GM11168 (cell line): Measurements from ENCODE around the gene ANKRD65.

Source experiments
- in situ Hi-C: fragments of 300-500 bp; cut with MboI; formaldehyde crosslinking; loops from one replicate; pipeline ENCODE4 v1.12.0; 2022; ENCODE audit warnings: low sequenced_read_pairs; ENCODE audit not compliant: unreplicated experiment

The ANKRD65 gene

DNA sequence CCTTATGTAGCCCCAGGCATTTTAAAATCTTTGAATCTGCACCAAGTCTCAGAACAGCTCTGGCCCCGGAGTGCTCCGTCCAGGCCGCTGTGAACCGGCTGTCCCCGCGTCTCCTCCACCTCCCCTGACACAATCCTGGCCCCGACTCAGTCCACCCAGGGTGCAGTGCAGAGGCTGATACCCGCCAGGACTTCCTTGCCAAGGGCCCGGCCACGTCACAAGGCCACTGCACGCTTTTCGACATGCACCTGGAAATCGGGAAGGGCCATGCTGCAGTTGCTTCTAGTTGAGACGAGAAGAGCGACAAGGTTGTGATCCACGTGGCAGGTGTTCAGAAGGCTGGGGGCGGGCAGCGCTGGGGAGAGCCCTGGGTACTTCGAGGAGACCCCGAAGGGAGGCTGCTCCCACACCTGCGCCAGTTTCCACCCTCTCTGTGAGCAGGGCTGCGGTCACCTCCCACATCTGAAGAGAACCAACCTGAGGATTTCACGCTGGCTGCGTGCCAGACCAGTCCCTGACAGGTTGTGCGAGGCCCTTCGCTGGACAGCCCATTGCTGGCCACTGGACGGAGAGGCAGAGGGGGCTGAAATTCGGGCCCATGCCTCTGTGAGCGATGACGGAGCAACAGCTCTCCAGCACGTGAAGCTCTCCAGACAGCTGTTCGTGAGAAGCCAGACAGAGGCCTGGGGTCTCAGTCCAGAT lies 21.1 kb upstream of the ANKRD65 start:
- in situ Hi-C loops: no loop called here

DNA sequence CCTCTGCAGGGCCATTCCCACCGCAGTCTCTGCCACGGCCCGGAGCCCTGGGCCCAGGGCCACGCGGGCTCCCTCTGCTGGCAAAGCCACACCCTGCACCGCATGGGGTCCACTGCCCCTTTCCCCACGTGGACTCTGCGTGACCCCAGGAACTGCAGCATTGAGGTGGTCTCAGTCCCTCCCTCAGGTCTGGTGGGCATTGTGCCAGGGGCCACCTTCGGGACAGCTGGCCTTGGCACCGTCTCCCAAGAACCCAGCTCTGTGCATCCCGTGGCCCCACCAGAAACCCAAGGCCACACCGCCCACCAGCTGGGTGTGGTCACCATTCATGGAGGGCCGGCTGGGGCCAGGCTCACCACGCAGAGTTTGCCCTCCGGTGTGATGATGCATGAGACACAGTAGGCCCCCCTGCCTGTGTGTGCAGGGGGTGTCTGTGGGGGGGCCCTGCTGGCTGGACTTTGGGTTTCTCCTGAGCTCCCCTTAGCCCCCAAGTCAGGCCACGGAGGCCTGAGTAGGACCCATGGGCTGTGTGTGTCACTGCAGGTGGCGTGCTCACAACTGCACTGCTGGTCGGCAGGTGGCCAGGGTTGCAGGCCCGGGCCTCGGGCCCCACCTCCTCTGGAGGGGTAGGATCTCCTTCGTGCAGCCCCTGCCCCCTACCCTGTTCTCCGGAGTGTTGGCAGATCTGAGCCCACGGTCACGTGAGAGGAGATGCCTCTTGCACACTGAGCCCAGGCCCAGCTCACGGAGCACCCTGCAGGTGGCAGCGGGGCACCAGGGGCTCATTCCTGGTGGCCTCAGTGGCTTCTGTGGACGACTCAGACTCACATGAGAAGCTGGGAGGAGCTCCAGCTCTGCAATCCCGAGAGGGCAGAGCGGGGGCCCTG lies 20.2 kb upstream of the ANKRD65 start:
- in situ Hi-C loops: no loop called here

DNA sequence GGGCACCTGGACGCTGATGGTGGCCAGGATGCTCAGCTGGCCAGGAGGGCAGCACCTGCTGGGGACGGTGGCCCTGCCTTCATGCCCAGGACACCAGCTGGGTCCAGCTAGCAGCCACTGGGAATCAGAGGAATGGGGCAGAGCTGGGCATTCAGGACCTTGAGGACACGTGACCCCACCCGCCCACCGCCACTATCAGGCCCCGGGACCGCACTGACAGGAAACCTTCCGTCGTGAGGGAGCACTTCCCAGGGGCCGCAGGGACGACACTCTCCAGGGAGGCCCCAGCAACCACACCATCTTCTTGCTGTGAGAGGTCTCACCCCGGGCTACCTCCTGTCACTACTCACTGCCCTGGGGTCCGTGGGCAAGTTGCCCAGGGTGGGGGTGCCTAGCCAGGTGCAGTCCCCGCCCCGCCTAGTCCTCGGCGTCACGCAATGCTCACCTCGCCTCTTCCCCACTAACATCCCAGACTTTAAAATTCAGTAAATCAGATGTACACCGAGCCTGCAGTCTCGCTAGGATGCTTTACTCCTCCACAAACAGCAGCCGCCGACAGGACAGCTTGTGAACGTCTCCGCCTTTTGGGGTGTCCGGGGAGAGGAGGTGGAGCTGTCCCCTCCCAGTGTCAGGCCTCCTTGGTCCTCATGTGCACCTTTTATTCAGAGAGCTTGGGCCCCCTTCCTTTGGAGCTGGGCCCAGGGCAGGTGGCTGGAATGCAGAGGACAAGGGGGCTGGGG lies 19.4 kb upstream of the ANKRD65 start:
- in situ Hi-C loops: no loop called here

DNA sequence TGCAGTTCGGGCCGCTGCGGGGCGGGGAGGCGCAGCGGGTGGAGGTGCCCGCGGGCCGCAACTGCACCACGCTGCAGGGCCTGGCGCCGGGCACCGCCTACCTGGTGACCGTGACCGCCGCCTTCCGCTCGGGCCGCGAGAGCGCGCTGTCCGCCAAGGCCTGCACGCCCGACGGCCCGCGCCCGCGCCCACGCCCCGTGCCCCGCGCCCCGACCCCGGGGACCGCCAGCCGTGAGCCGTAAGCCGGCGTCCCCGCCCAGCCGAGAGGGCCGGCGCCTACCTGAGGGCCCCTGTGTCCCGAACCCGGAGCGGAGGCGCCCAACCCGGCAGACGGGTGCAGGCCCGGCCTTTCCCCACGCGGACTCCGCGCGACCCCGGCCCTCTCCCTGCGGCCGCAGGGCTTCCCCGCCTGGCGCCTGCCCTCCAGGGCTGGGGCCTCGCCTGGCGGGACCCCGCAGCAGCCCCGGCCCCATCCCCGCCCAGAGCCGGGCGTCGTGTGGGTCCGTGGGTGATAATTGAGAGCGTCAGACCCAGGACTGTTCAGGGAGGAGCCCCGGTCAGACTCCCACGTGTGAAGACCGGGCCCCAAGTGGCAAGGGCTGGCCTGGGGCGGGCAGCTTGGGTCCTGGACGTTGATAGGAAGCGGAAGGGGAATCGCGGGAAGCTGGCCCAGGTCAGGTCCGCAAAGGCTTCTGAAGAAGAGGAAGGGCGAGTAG lies 18.6 kb upstream of the ANKRD65 start:
- in situ Hi-C loops: no loop called here

DNA sequence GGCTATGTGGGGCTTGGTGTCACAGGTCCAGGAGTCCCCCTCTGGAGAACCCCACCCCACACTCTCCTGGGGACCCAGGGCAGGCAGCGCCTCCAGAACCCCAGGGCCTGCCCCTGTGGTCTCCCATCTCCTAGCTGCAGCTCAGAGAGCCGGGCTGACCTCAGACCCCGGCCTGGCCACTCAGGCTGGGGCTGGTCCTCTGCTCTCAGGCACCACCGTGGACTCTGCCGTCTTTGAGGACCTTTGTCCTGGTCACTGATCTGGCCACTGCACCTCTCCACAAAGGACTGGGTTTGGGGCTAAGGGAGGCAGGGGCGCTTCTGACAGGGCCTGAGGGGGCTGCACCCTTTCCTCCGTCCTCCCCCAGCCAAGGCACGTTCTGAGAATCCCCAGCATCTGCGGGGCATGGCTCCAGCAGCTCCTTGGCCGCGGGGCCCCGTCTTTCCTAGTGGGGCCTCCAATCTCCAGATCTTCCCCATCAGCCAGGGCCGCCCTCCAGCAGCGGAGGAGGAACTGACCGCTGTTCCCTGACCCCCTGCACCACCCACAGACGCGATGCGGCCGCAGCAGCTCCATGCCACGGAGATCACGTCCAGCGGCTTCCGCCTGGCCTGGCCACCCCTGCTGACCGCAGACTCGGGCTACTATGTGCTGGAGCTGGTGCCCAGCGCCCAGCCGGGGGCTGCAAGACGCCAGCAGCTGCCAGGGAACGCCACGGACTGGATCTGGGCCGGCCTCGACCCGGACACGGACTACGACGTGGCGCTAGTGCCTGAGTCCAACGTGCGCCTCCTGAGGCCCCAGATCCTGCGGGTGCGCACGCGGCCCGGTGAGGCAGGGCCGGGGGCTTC lies 17.7 kb upstream of the ANKRD65 start:
- in situ Hi-C loops: no loop called here

DNA sequence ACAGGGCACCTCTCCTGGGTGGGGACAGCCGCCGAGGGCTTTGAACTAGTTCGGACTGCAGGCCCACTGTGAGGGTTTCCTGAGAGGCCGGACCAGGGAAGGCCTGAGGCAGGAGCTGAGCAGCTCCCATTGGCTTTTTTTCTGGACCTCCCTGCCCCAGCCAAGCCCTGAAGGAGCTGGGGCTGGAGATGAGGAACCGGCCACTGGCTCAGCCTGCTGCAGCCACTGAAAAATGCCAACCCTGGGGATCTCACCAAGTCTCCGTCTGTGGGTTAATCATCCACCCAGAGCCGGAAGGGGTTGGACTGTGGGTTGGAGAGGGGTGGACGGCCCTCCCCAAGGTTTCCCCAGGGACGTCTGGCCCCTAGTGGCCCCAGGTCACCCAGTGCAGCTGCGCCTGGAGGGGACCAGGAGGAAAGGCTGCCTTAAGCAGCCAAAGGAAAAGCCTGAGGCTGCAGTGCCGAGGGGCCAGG lies 16.9 kb upstream of the ANKRD65 start:
- in situ Hi-C loops: no loop called here

DNA sequence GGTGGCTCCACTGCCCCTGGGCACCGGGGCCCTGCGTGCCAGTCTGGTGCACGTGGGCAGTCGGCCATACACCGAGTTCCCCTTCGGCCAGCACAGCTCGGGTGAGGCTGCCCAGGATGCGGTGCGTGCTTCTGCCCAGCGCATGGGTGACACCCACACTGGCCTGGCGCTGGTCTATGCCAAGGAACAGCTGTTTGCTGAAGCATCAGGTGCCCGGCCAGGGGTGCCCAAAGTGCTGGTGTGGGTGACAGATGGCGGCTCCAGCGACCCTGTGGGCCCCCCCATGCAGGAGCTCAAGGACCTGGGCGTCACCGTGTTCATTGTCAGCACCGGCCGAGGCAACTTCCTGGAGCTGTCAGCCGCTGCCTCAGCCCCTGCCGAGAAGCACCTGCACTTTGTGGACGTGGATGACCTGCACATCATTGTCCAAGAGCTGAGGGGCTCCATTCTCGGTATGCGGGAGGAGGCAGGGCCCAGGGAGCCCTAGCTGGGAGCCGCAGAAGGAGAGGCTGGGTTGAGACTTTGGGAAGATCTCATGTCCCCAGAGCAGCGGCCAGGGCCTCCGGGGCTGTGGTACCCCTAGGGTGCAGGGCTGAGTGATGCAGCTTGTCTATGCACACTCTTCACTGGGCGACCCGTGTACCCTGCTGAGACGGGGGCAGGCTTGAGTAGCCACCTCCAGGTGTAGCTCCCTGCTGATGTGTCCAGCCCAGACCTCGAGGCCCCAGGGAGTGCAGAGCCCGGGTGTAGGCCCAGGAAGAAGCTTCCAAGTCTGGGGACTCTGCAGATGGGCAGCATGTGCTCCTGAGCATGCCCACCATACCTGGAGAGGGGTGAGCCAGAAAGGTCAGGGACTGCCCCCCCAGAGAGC lies 16.2 kb upstream of the ANKRD65 start:
- in situ Hi-C loops: no loop called here

DNA sequence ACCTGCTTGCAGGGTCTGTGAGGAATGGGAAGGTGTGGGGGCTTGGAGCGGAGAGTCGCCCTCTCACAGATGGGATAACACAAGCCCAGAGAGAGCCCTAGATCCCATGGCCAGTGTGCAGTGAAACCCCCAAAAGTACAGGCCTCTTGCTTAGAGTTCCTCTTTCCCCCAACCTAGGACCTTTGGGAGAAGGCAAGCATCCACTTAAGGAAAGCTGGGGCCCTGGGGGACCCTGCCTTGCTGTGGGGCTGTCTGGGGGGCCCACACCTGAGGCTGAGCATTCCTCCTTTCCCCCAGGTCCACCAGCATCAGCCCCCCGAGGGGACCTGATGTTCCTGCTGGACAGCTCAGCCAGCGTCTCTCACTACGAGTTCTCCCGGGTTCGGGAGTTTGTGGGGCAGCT lies 15.6 kb upstream of the ANKRD65 start:
- in situ Hi-C loops: no loop called here

DNA sequence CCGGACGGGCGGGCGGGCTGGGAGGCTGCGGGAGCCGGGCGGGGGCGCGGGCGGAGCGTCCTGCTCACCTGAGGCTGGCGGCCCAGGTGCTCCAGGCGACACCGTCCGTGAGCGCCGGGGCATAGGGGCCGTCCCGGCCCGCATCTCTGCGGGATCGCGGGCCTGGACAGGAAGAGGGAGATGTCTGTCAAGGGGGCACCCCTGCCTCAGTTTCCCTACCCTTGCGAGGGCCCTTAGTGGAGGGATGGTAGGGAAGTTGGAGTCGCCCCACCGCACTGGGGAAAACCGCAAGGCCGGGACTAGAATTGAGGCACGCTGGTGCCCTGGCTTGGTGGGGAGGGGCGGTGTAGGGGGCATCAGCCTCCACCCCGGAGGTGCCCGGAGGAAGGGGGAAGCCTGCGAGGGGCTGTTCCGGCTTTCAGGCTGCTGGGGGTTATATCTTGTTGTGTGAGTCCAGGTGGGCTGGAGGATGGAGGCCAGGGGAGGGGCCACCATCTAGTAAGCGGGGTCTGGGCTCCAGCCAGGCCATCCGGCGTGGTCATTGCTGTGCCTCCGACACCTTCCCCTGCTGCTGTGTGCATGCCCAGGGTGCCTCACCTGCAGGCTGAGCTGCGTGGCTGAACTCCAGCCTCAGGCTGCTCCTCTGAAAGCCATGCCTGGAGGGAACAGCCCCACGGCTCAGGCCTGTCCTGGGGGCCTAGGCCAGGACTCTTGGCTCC lies 15.0 kb upstream of the ANKRD65 start:
- in situ Hi-C loops: no loop called here

DNA sequence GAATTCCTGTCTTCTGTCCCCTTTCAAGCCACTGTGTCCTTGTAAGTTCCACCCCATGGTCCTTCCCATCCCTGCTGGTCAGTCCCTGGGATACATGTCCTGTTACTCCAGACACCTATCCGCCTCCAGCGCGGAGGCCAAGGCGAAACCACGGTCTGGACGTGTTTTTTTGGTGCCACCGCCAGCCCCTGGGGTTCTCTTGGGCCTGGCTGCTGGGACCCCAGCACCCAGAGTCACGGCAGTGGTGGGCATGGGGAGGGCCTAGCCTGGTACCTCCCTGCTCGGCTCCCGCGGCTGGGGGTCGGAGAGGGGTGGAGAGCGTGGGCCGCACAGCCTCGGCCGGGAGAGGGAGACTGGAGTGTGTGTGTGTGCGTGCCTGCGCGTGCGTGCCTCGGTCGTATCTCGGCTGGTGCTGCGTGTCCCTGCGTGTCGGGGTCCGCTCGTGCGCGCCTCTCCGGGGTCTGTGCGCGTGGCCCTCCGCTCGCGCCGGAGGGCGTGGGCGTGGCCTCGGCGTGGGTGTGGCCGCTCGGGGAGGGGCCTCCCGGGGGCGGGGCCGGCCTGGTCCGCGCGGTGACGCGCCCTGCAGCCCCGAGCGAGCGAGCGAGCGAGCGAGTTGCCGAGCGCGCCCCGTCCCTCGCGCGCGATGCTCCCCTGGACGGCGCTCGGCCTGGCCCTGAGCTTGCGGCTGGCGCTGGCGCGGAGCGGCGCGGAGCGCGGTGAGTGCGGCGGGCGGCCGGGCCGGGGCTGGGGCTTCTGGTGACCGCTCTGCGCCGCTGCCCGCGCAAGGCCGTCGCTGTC lies 14.2 kb upstream of the ANKRD65 start, which contains the start of gene VWA1:
TSS of gene VWA1 (plus strand) at position 585 of the 798 bp plus-strand sequence. CDS start at position 644, 59 bp downstream.
- in situ Hi-C loops: no loop called here

DNA sequence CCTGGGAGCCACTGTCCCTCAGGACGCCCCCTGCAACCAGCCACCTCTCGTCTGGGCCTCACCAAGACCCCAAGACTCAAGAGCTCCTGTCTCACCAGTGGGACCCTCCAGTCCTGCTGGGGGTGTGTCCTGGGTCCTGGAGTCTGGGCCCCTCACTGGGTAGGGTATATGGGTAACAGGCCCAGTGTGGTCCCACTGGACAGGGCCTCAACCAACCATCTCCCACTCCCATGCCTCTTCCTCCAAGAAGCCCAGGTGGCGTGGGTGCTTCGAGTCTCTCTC lies 13.7 kb upstream of the ANKRD65 start:
- in situ Hi-C loops: no loop called here

DNA sequence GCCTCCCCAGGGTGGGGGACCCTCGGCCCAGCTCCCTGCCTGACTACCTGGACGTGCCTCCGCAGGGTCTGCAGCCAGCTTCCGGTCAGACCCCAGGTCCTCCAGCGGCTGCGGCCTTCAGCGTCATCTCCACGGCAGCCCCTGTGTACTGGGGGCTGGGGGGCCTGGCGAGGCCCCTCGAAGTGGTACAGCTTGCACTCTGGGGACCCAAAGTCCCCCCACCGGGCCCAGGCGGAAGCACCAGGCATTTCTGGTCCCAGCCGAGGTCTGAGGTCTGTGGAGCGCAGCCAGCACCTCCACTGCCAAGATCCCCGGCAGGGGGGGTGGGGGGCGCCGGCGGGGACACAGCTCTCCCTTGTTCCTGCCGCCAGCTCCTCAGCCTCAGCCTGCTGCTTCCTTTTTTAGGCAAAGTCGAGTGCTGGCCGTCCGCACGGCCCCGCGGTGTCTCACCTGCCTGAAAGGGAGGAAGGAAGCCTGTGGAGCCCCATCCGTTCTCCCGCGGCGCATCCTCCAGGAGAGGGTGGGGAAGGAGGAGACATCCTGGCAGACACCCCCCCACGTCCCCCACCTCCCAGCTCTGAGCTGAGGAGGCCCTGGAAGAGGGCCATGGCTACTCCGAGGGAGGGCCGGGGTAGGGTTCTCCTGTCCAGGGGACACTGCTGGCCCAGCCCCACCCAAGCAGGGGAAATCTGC lies 13.2 kb upstream of the ANKRD65 start:
- in situ Hi-C loops: no loop called here

DNA sequence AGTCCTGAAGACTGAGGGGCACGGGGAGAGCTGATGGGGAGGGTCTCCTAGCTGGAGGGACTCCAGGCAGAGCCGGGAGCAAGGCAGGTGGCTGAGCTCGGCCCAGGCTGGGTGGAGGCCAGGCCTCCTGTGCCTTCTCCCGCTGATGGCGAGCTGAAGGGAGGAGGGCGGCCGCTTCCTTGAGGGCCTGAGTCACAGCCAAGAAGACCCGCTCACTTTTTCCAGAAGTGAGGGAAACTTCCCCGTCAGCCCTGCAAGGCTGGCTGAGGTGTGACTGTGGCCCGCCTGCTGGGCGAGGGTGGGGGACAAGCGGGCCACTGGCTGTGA lies 12.7 kb upstream of the ANKRD65 start:
- in situ Hi-C loops: no loop called here

DNA sequence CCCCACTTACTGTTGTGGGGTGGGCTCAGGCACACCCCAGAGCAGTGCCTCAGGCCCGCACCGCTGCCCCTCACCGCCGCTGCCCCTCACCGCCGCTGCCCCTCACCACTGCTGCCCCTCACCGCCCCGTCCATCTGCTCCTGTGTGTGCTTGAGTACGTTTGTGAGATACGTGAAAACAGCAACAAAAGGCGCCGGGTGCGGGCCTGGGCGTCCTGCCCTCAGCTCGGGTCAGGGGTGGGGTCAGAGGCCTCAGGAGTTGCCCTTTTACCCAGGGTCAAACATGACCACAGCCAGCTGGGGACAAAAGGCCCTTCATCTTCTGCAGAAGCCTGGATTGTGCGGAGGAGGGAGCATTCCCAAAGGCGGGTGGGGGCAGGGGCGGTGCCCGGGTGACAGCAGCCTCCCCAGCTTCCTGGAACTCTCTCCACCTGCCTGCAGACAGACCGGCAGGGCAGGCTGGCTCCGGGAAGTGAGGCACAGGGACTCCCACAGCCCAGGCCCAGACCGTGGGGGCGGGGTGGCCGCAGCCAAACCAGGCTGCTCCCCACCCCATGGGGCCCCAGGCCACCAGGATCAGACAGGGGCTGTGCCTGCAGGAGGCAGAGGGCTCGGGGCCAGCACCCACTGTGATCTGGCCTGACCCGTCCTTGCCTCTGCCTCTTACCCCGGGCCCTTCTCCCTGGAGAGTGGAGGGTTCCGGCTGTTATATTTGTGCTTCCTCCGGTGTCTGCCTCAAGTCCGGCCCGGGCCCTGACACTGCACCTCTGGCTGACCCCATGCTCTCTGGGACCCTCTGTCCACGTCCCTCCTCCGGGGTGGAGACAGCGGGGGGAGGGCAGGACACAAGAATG lies 12.1 kb upstream of the ANKRD65 start:
- in situ Hi-C loops: no loop called here

DNA sequence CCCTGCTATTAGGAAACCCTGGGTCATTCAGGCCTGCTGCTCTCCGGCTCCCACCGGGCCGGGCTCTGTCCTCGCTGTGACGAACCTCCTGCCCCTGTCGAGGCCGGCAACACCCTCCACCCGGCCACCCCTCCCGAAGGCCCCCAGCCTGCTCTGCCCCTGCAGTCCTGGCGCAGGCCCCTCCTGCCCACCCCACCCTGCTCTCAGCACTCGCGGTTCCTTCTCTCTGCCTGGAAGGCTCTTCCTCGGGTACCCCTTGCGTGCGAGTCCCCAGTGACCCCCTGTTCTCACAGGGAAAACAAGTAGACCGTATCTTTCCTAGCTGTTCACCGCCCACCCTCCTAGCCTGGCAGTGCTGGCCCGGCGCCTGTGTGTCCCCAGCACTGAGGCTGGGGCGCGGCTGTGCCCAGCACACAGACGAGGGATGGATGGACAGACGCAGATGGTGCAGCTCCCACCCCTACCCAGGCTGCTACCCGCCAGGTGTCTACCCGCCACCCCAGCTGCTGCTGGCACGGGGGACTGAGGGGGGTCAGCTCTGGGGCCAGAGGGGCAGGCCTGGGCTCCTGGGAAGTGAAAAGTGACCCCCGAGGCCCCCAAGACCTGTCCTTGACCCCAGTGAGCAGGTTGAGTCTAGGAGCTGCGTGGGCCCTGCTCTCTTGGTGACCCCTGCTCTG lies 11.3 kb upstream of the ANKRD65 start:
- in situ Hi-C loops: no loop called here
